CD4-positive, CD25-positive, alpha-beta regulatory T cell (primary cell): ENCODE results near the gene GLOD4. TPM values are rescaled to one million over a fixed set of nuclear protein-coding genes. Genes with fewer than 3 reads are reported as not detected.
A peak's percentile ranks its signal among the peaks of the same experiment; 100 is the strongest.
"Not testable (repeated sequence)": the region's sequence is repeated elsewhere in the genome, so short reads cannot be mapped to it uniquely, and the experiment has no call there.

ENCODE experiments used
- ATAC-seq, 2 donors: fragments of 150-1000 bp; cut with Tn5 transposase; one replicate each; pipeline ENCODE4 v1.10.0; 2021; ENCODE audit warnings: low read depth in 2 of 2, moderate number of reproducible peaks in 2 of 2, moderate library complexity in 1 of 2
- DNase-seq, 3 donors: peaks; one replicate each; pipeline versions ENCODE4 v3.0.0 to v3.0.0-alpha.2; 2012 to 2022; ENCODE audit warnings: mixed read lengths in 1 of 3
- H3K27ac ChIP-seq: one replicate; pipeline ENCODE4 v1.7.0; 2013; ENCODE audit warnings: mild to moderate bottlenecking, low read length; ENCODE audit not compliant: insufficient read depth, poor library complexity, severe bottlenecking
- H3K27me3 ChIP-seq: one replicate; pipeline ENCODE4 v1.7.0; 2013; ENCODE audit warnings: low read length; ENCODE audit not compliant: control insufficient read depth, insufficient read depth
- H3K36me3 ChIP-seq: one replicate; pipeline ENCODE4 v1.7.0; 2013; ENCODE audit warnings: mild to moderate bottlenecking, low read length, moderate library complexity; ENCODE audit not compliant: control insufficient read depth, insufficient read depth
- H3K4me1 ChIP-seq: 2 replicates; pipeline ENCODE4 v1.7.0; 2013; ENCODE audit warnings: mild to moderate bottlenecking, low read length; ENCODE audit not compliant: insufficient read depth, control insufficient read depth, poor library complexity, severe bottlenecking
- H3K4me3 ChIP-seq: one replicate; pipeline ENCODE4 v1.7.0; 2013; ENCODE audit warnings: low read depth, mild to moderate bottlenecking, low read length, moderate library complexity
- H3K9me3 ChIP-seq, 2 experiments: 1 replicate in 1 of 2; 2 replicates in 1 of 2; pipeline ENCODE4 v1.7.0; 2013; ENCODE audit warnings: low read length in 2 of 2, mild to moderate bottlenecking in 1 of 2, moderate library complexity in 1 of 2; ENCODE audit not compliant: control insufficient read depth in 2 of 2
- H3K27ac Mint-ChIP-seq, 3 donors: one replicate each; pipeline ENCODE4 v1.8.0; 2020 to 2022; ENCODE audit warnings: mild to moderate bottlenecking in 3 of 3, mixed read lengths in 3 of 3, moderate library complexity in 2 of 3
- H3K27me3 Mint-ChIP-seq: one replicate; pipeline ENCODE4 v1.8.0; 2022; ENCODE audit warnings: mild to moderate bottlenecking, mixed read lengths
- H3K36me3 Mint-ChIP-seq: one replicate; pipeline ENCODE4 v1.8.0; 2020; ENCODE audit warnings: mixed read lengths
- H3K4me1 Mint-ChIP-seq, 4 donors: one replicate each; pipeline ENCODE4 v1.8.0; 2020 to 2022; ENCODE audit warnings: mixed read lengths in 4 of 4, mild to moderate bottlenecking in 1 of 4
- H3K4me3 Mint-ChIP-seq, 4 donors: one replicate each; pipeline ENCODE4 v1.8.0; 2020 to 2022; ENCODE audit warnings: mild to moderate bottlenecking in 4 of 4, mixed read lengths in 4 of 4, moderate library complexity in 3 of 4
- H3K9me3 Mint-ChIP-seq, 7 donors: one replicate each; pipeline ENCODE4 v1.8.0; 2020 to 2022; ENCODE audit warnings: mixed read lengths in 7 of 7, mild to moderate bottlenecking in 3 of 7, moderate library complexity in 2 of 7
- polyA plus RNA-seq, 4 donors: library from polyadenylated mRNA; unstranded; fragments of 300-500 nt; fragmentation: Illumina TruSeq; gene quantifications; one replicate each; pipeline ENCODE4 v1.2.3, GENCODE V29; 2021
- total RNA-seq: library from RNA; stranded (reverse); gene quantifications from one replicate; pipeline ENCODE4 v1.2.3, GENCODE V29; 2022

GLOD4 gene
- total and polyA plus RNA-seq, 5 donors from 2014 or later: 65.0 to 115 (median 108) TPM

GRCh38 chr17:750431-751037 lies 31.5 kb downstream of the GLOD4 start:
- no peaks in the 10 kb centered on the region for H3K9me3 Mint-ChIP-seq
- no peaks in the 10 kb centered on the region for H3K27me3 Mint-ChIP-seq
- Histone ChIP-seq H3K4me3 (peak overlapping the region; percentile 78), H3K36me3 (peaks cover 25% of the 10 kb centered on the region), H3K4me1 (peaks cover 29% of the 10 kb centered on the region), H3K27ac (no peak overlapping the region), H3K27me3 (no peaks in the 10 kb centered on the region), H3K9me3 (no peaks in the 10 kb centered on the region)
- H3K4me3 Mint-ChIP-seq: peak overlapping the region; percentile 94 to 98 (median 96)
- peaks cover 10% of the 10 kb centered on the region for H3K36me3 Mint-ChIP-seq
- DNase-seq (no peak), ATAC-seq (no peak)
- peak overlapping the region in 2 of 3 donors; percentile 92 to 94 for H3K27ac Mint-ChIP-seq
- peaks cover 19 to 38% (median 24%) of the 10 kb centered on the region in 4 donors for H3K4me1 Mint-ChIP-seq

- H3K27ac Mint-ChIP-seq: peak overlapping the region in 2 of 3 donors; percentile 36 to 47
- H3K4me3 Mint-ChIP-seq: peak overlapping the region in 3 of 4 donors; percentile 36 to 95 (median 39)
- not testable (repeated sequence) for H3K27me3 ChIP-seq, H3K9me3 Mint-ChIP-seq, H3K27ac ChIP-seq, H3K27me3 Mint-ChIP-seq, H3K4me3 ChIP-seq, H3K9me3 ChIP-seq, ATAC-seq, DNase-seq
- Histone ChIP-seq H3K36me3 (peaks cover 34% of the 10 kb centered on the region), H3K4me1 (peaks cover 29% of the 10 kb centered on the region)
- H3K4me1 Mint-ChIP-seq: peaks cover 19 to 38% (median 24%) of the 10 kb centered on the region in 4 donors
- H3K36me3 Mint-ChIP-seq: peaks cover 13% of the 10 kb centered on the region
Measured at GRCh38 chr17:749359-749758, 32.7 kb downstream of the GLOD4 start.

- Histone ChIP-seq H3K36me3 (peaks cover 39% of the 10 kb centered on the region), H3K4me1 (peaks cover 29% of the 10 kb centered on the region)
- not testable (repeated sequence) for H3K27me3 ChIP-seq, ATAC-seq, H3K9me3 ChIP-seq, H3K27ac Mint-ChIP-seq, H3K9me3 Mint-ChIP-seq, H3K27me3 Mint-ChIP-seq, DNase-seq, H3K4me3 ChIP-seq, H3K27ac ChIP-seq
- peaks cover 19 to 38% (median 24%) of the 10 kb centered on the region in 4 donors for H3K4me1 Mint-ChIP-seq
- H3K4me3 Mint-ChIP-seq: peak overlapping the region in 2 of 4 donors; percentile 52 to 83
- H3K36me3 Mint-ChIP-seq: peaks cover 16% of the 10 kb centered on the region
Measured at GRCh38 chr17:748604-749003, 33.5 kb downstream of the GLOD4 start.

- Histone ChIP-seq H3K36me3 (peaks cover 42% of the 10 kb centered on the region), H3K27ac (no peak overlapping the region), H3K27me3 (no peaks in the 10 kb centered on the region), H3K9me3 (no peaks in the 10 kb centered on the region), H3K4me3 (no peak overlapping the region), H3K4me1 (peaks cover 23% of the 10 kb centered on the region)
- DNase-seq (no peak), ATAC-seq (no peak)
- Mint-ChIP-seq H3K36me3 (peaks cover 19% of the 10 kb centered on the region), H3K4me3 (no peak overlapping the region), H3K27ac (no peak overlapping the region), H3K9me3 (no peaks in the 10 kb centered on the region), H3K4me1 (peaks cover 19 to 30% (median 24%) of the 10 kb centered on the region in 4 donors), H3K27me3 (no peaks in the 10 kb centered on the region)
Measured at GRCh38 chr17:746783-747629, 35.1 kb downstream of the GLOD4 start.

GRCh38 chr17:746181-746580 lies 35.9 kb downstream of the GLOD4 start:
- Mint-ChIP-seq H3K4me3 (no peak overlapping the region), H3K27ac (no peak overlapping the region), H3K27me3 (no peaks in the 10 kb centered on the region), H3K9me3 (no peaks in the 10 kb centered on the region), H3K36me3 (peaks cover 19% of the 10 kb centered on the region), H3K4me1 (peaks cover 14 to 26% (median 19%) of the 10 kb centered on the region in 4 donors)
- no peaks in the 10 kb centered on the region for H3K9me3 ChIP-seq
- ATAC-seq: no peak
- H3K27ac ChIP-seq: no peak overlapping the region
- H3K4me1 ChIP-seq: peaks cover 16% of the 10 kb centered on the region
- no peak overlapping the region for H3K4me3 ChIP-seq
- DNase-seq: no peak
- no peaks in the 10 kb centered on the region for H3K27me3 ChIP-seq
- H3K36me3 ChIP-seq: peaks cover 50% of the 10 kb centered on the region

- Mint-ChIP-seq H3K9me3 (no peaks in the 10 kb centered on the region), H3K27ac (no peak overlapping the region), H3K4me3 (no peak overlapping the region), H3K4me1 (peaks cover 6 to 23% (median 18%) of the 10 kb centered on the region in 4 donors), H3K36me3 (peaks cover 22% of the 10 kb centered on the region), H3K27me3 (no peaks in the 10 kb centered on the region)
- Histone ChIP-seq H3K36me3 (peaks cover 51% of the 10 kb centered on the region), H3K4me3 (no peak overlapping the region), H3K27me3 (no peaks in the 10 kb centered on the region), H3K27ac (no peak overlapping the region), H3K4me1 (peaks cover 9% of the 10 kb centered on the region), H3K9me3 (no peaks in the 10 kb centered on the region)
- no peak for DNase-seq
- ATAC-seq: no peak
Measured at GRCh38 chr17:745406-745805, 36.7 kb downstream of the GLOD4 start.

GRCh38 chr17:744937-745336 lies 37.1 kb downstream of the GLOD4 start:
- Mint-ChIP-seq H3K36me3 (peaks cover 25% of the 10 kb centered on the region), H3K4me3 (no peak overlapping the region), H3K27ac (no peak overlapping the region), H3K27me3 (no peaks in the 10 kb centered on the region), H3K9me3 (no peaks in the 10 kb centered on the region), H3K4me1 (peaks cover 2 to 22% (median 17%) of the 10 kb centered on the region in 4 donors)
- peaks cover 51% of the 10 kb centered on the region for H3K36me3 ChIP-seq
- H3K27me3 ChIP-seq: no peaks in the 10 kb centered on the region
- no peaks in the 10 kb centered on the region for H3K9me3 ChIP-seq
- no peak overlapping the region for H3K4me3 ChIP-seq
- ATAC-seq: no peak
- H3K4me1 ChIP-seq: peaks cover 4% of the 10 kb centered on the region
- no peak for DNase-seq
- H3K27ac ChIP-seq: no peak overlapping the region
